Measurements from ENCODE around the gene SIX3.

Gene SIX3

DNA sequence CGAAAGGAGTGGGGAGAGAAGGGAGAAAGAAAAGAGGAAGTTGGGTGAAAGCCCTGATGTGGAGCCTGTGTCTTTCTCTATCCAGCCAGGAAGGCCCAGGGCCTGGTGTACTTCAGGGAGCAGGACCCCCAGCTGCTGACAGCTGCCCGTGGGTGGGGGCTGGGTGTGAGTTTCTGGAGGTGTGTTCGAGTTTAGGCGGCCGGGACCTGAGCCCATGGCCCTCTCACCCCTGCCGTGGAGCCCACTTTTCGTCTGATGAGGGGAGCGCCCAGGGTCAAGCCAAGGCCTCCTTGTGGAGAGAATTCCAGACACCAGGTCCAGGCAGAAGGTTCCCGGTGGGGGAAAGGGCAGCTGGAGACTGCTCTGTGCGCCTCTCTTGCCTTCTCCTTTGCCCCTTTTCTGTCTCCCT lies 2.2 kb downstream of the SIX3 start:
- no peak for DNase-seq (ENCODE audit: low spot score)

DNA sequence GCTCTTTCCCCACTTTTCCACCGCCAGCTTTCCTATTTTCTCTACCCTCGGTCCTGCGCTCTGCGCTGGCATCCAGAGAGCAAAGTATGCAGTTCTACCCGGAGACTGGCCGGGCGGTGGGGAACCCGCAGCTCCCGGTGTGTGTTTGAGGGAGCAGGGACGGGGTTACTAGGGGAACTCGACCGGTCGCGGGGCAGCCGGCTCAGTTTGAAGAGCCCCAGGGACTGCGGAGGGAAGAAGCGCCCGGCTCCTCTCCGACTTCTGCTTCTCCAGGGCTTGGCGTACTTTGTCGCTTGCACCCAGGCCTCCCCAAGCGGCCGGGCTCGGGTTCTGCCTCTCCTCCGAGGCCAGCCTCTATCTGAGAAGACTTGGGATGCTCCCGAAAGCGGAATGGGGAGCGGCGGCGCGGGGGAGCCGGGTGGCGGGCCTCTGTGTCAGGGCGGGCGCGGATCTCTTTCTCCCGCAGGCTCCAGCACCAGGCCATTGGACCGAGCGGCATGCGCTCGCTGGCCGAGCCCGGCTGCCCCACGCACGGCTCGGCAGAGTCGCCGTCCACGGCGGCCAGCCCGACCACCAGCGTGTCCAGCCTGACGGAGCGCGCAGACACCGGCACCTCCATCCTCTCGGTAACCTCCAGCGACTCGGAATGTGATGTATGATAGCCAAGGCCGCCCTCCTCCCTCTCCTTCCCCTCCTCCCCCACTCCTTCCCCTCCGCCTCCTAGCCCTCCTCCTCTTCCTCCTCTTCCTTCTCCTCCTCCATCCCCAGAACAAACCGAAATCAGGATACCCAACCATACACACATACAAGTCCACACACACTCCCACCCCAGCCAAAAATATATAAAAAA lies 2.8 kb downstream of the SIX3 start:
- DNase-seq (ENCODE audit: low spot score): no peak

- no peak for DNase-seq (ENCODE audit: low spot score)
Measured at GRCh38 chr2:44944952-44945612, 3.6 kb downstream of the SIX3 start.

DNA sequence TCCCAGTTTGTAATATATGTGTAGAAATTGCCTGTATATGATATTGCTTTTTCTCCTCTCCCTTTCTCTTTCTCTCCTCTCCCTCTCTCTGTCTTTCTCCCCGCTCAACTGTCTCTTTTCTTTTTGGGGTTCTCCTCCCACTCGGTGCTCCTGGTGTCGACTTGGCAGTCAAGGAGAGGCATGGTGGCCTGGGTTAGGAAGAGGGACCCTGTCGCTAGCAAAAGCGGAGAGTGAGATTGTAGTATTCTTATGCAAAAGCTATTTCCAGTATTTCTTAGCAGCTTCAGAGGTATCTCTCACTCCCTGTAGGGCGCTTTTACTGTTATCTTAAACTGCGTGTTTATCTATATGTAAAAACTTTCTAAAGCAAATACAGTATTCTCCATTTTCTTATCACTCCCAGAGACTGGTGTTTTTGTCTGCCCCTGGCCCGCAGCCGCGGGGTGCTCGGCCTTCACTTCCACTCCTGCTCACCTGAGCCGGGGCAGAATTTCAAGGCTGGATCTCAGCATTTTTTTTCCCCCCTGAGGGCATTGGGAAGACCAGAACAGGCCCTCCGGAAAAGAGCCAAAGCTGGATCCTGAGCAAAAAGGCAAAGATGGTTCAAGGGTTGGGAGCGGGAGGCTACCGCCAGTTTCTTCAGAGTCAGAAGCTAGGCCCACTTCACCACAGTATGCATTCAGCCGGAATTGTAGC lies 4.3 kb downstream of the SIX3 start:
- no peak for DNase-seq (ENCODE audit: low spot score)

- DNase-seq (ENCODE audit: low spot score): no peak
Measured at GRCh38 chr2:44946372-44947027, 5.0 kb downstream of the SIX3 start.

DNA sequence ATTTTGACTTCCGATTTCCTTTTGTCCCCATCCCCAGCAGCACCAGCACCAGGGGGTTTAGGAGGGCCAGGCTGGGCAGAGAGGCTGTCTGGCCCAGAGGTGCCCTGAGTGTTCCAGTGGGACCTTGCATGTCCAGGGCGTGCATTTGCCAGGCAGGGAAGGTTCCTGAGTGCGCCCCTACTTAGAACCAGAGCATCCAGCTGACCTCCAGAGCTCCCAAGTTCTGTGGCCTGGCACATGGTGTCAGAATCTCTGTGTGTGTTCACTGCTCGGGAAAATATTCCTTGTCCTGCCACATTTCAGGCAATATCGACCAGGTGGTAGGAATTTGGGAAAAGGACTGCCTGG lies 5.5 kb downstream of the SIX3 start:
- DNase-seq (ENCODE audit: low spot score): no peak

GRCh38 chr2:44948565-44949328 lies 7.2 kb downstream of the SIX3 start:
- DNase-seq (ENCODE audit: low spot score): no peak

DNA sequence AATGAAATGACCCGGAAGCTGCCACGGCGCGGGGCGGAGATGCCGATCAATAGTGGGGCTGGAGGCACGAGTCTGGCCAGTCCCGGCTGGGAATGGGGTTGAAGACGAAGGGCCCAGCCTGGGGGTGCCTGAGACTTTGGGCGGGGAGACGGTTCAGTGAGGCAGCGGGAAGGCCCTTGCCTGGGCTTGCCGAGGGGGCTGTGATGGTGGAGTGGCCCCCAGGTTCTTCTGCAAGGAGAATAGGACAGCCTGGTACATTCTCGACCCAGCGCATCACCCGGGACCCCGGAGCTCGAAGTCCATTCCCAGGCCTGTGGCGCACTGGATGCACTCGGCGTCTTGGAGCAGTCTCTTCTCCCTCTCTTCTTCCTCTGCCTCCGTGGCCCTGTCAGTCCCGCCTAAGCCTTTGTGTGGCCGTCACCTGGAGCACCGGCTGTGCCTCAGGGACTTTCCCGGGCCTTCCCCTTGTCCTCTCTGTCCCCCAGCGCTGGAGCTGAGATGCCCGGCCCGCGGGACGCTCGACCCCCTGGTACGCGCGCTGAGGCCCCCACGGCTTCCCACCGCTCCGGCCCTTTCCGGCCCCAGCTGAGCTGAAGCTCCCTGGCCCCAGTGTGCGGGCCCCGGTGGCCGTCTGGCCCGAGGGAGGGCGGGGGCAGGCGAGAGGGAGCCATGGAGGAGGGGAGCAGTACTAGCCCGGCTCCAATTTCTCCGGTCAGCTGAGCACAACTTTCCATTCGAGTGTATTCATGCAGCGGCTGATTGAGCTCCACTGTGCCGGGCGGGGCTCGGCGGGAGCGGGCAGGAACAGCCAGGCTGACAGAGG lies 8.0 kb downstream of the SIX3 start:
- DNase-seq (ENCODE audit: low spot score): no peak

DNA sequence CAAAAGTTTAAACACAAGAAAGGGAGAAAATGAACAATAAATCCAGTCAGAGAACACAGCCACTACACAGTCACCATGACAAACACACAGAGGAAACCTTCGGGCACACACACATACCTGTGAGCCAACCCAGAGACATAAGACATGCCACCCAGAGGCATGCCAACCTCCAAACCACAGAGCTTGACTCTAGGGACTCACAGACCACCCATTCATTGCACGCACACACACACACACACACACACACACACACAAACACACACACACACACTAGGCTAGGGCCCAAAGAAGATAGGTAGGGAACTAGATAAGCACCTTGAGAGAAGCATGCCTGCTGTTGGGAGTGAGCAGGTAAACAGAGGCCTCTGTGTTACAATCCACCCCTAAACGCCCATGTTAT lies 9.1 kb downstream of the SIX3 start:
- DNase-seq (ENCODE audit: low spot score): no peak

DNA sequence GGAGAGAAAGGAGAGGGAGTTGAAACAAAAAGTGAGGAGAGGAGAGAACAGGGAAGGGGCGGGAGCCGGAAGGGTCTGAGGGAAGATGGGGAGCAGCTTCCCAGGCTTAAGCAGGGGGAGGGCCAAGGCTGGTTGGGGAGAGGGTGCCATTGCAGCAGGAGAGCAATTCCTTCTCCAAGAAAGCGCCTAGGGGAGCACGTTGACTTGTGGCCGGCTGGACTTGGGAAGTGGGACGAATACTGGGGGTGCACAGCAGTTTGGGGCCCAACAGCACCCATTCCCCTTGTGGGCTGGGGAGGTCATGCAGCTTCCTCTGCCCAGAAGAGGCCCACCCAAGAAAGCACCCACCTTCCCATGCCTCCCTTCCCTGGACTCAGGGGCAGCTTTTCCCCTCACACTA lies 9.6 kb downstream of the SIX3 start:
- no peak for DNase-seq (ENCODE audit: low spot score)

DNA sequence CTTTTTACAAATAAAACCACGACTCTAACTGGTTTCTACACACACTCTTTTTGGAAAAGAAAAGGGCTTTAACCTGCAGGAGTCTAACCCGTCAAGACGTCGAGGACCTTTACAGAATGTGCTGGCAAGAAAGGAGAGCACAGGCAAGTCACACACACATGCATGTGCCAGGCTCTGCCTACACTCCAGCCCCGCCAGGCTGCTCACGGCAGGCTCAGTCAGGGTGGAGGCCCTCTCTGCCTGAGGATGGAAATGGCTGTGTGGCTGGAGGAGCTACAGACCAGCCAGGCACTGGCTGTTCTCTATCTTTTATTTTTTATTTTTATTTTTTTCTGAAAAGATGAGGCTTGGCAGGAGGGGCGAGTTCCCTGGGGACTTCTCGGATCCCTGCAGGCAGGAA lies 10.2 kb downstream of the SIX3 start:
- no peak for DNase-seq (ENCODE audit: low spot score)

- peak; percentile 21 for DNase-seq (ENCODE audit: low spot score)
Measured at GRCh38 chr2:44952143-44952805, 10.8 kb downstream of the SIX3 start.

- DNase-seq (ENCODE audit: low spot score): no peak
Measured at GRCh38 chr2:44952806-44953498, 11.4 kb downstream of the SIX3 start.

DNA sequence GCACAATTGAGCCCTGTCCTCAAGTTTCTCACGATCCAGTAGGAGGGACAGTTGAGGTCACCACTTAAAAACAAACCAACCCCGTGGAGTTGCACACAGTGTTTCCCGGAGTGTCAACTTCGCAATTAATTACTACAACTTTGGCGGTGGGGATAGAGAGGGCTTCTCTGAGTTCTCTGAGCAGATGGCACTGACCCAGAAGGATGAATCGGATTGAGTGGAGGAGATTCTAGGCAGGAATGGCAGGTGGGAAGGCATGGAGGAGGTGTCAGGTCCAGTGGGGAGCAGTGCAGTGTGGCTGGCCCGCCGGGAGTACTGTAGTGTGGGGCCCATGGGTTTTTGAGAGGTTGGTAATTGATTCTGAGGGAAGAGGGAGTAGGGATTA lies 12.0 kb downstream of the SIX3 start:
- no peak for DNase-seq (ENCODE audit: low spot score)

- no peak for DNase-seq (ENCODE audit: low spot score)
Measured at GRCh38 chr2:44954447-44954888, 13.0 kb downstream of the SIX3 start.

DNA sequence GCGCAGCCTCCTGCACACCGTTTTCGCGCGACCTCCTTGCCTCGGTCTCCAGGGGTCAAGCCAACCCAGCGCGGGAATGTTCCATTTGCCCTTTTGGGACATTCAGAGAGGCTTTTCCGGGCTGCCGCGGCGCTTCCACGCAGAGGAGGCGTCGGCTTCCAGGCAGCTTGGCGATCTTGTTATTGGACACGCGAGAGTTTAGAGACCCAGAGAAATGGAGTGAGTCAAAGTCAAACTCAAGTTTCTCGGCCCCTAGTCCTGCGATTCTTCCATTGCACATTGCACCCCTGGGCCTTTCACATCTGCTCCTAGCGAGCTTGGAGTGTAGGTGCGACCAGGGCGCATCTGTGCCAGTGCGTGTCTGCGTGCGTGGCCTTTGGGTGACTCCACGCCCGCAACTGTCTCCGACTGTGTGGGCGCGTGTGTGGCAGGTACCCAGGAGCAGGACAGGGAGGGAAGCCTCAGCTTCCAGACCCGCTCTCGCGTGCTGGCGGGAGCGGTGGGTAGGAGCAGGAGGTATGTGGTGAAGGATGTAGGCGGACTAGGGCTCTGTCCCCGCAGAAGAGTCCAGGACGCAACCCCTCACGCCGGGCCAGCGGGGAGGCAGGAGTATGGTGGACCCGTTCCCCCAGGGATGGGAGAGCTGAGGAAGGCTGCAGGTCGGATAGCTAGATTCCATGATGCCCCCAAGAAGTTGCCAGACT lies 13.5 kb downstream of the SIX3 start:
- no peak for DNase-seq (ENCODE audit: low spot score)

DNA sequence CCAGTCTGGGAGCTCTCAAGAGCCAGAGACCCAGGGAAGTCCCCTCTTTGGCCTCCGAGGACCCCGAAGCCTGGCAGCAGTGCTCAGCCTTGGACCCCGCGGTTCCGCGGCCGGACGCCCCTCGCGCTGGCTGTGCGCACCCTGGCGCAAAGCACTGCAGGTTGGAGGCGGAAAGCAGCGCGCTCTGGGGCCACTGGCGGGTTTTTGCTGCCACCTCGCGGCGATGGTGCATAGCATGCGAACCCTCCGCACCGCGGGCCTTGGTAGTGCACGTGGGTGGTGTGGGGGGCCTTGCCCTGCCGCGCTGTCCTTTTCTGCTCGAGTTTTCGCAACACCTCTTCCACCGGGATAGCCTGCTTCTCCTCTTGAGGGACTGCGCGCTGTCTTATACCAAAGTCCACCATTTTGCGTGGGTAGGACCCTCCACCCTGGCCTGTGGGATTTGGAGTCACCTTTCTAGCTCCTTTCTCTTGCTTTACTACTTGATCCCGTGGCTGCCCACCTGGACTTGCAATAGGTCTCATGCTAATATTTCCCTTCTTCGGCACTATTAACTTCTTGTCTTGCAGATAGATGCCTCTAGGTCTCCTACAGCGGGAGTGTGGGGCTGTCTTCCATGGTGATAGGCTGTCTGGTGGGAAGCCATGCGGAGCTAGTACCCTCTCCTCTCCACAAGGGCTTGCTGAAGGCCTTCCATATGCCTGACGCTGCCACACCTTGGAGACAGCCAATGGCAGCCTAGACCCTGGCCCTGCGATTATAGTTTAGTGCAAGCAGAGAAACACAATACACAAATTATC lies 14.3 kb downstream of the SIX3 start:
- peak; percentile 32 for DNase-seq (ENCODE audit: low spot score)

- no peak for DNase-seq (ENCODE audit: low spot score)
Measured at GRCh38 chr2:44956843-44957242, 15.3 kb downstream of the SIX3 start.

Data from pons (tissue), 1 donor.